GM21529 (cell line): ENCODE measurements around the gene BAX.
A peak's percentile ranks its signal among the peaks of the same experiment; 100 is the strongest.

Experiments used
- ATAC-seq: cut with Tn5 transposase; IDR thresholded peaks from one replicate; pipeline ENCODE4 v1.9.1; 2021; ENCODE audit not compliant: unreplicated experiment

BAX gene

GRCh38 chr19:48961673-48962028 lies 7.0 kb downstream of the BAX start:
- no peak for ATAC-seq

GRCh38 chr19:48962029-48962848 lies 7.6 kb downstream of the BAX start:
- peak; percentile 44 for ATAC-seq

GRCh38 chr19:48962849-48963165 lies 8.1 kb downstream of the BAX start:
- no peak for ATAC-seq

- no peak for ATAC-seq
Observed at GRCh38 chr19:48963371-48964204, 8.9 kb downstream of the BAX start.

GRCh38 chr19:48964205-48965039 lies 9.7 kb downstream of the BAX start:
- ATAC-seq, result no peak

- ATAC-seq, result peak; percentile 48
Observed at GRCh38 chr19:48965040-48965805, 10.5 kb downstream of the BAX start, which contains the start of gene FTL. Gene FTL (plus strand): TSS chr19:48965309. CDS start chr19:48965508, 199 bp downstream.

GRCh38 chr19:48965806-48966540 lies 11.3 kb downstream of the BAX start:
- no peak for ATAC-seq

GRCh38 chr19:48966541-48967345 lies 12.1 kb downstream of the BAX start:
- no peak for ATAC-seq

- no peak for ATAC-seq
Observed at GRCh38 chr19:48967346-48968178, 12.9 kb downstream of the BAX start.

GRCh38 chr19:48968179-48968661 lies 13.5 kb downstream of the BAX start:
- no peak for ATAC-seq

- ATAC-seq, result no peak
Observed at GRCh38 chr19:48968813-48969218, 14.1 kb downstream of the BAX start.

- no peak for ATAC-seq
Observed at GRCh38 chr19:48969276-48970138, 14.8 kb downstream of the BAX start.

- ATAC-seq, result no peak
Observed at GRCh38 chr19:48970139-48970766, 15.6 kb downstream of the BAX start.

GRCh38 chr19:48970923-48971395 lies 16.3 kb downstream of the BAX start:
- ATAC-seq, result no peak

GRCh38 chr19:48975947-48976847 lies 21.5 kb downstream of the BAX start:
- ATAC-seq, result no peak
